Measurements from ENCODE around the gene LRRTM1.

- TF ChIP-seq POLR2A (IDR thresholded peaks at IDR 0.05; ENCODE audit: low read depth, low read length): no peak
- TF ChIP-seq CTCF (IDR thresholded peaks at IDR 0.05; ENCODE audit: extremely low read depth in 1 of 2, insufficient read depth in 1 of 2, low read depth in 1 of 2, low read length in 2 of 2): no peak
- no peak for TF ChIP-seq POLR2AphosphoS5 (IDR thresholded peaks at IDR 0.05; ENCODE audit: insufficient read depth, low read depth, low read length)
- TF ChIP-seq, protein P1, sequence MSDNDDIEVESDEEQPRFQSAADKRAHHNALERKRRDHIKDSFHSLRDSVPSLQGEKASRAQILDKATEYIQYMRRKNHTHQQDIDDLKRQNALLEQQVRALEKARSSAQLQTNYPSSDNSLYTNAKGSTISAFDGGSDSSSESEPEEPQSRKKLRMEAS (IDR thresholded peaks at IDR 0.05; ENCODE audit: insufficient read depth, insufficient read length): no peak
Measured at GRCh38 chr2:80303909-80304837, at the start of gene LRRTM1.
